OCI-LY3 (cell line): Measurements from ENCODE around the gene POLR3K.

ENCODE experiments used
- CTCF ChIP-seq: fragments of 200-600, 300-600 bp; sonication (generic); IDR thresholded peaks from 2 replicates; pipeline ENCODE4 v1.5.1; 2014; ENCODE audit warnings: antibody characterized with exemption, low read length, low read depth
- EZH2phosphoT487 ChIP-seq: fragments of 200-600 bp; shearing (Covaris generic); IDR thresholded peaks from 2 replicates; pipeline ENCODE4 v1.6.1; 2018; ENCODE audit warnings: antibody characterized with exemption, mixed run types, low read depth

GRCh38 chr16:61879-62281 lies 8.5 kb upstream of the POLR3K start:
- TF ChIP-seq CTCF = no peak
- no peak for TF ChIP-seq EZH2phosphoT487
